ENCODE data around the gene CALML6. TPM values are rescaled to one million over a fixed set of nuclear protein-coding genes. Genes with fewer than 3 reads are reported as not detected.
"Not testable (repeated sequence)": the region's sequence is repeated elsewhere in the genome, so short reads cannot be mapped to it uniquely, and the experiment has no call there.

CALML6 gene
- polyA plus RNA-seq, 1 donor from 2014 or later = not detected

- peak overlapping the region in 2 of 3 donors; percentile 59 to 67 for H3K27ac Mint-ChIP-seq
- peaks cover 53 to 56% (median 55%) of the 10 kb centered on the region in 3 donors for H3K4me1 Mint-ChIP-seq
- H3K4me3 Mint-ChIP-seq = peak overlapping the region in 3 of 4 donors; percentile 39 to 77 (median 71)
- H3K36me3 Mint-ChIP-seq, H3K9me3 Mint-ChIP-seq, H3K27me3 Mint-ChIP-seq: not testable (repeated sequence)
Observed at GRCh38 chr1:1883890-1884289, 31.2 kb upstream of the CALML6 start.

- Mint-ChIP-seq H3K4me1 (peaks cover 34 to 38% (median 37%) of the 10 kb centered on the region in 3 donors), H3K9me3 (no peaks in the 10 kb centered on the region), H3K27me3 (no peaks in the 10 kb centered on the region), H3K27ac (peak overlapping the region; percentile 63 to 94 (median 93)), H3K36me3 (no peaks in the 10 kb centered on the region), H3K4me3 (peak overlapping the region; percentile 81 to 92 (median 88))
Observed at GRCh38 chr1:1889090-1889750, 25.8 kb upstream of the CALML6 start.

- H3K9me3 Mint-ChIP-seq = no peaks in the 10 kb centered on the region
- peaks cover 38 to 44% (median 41%) of the 10 kb centered on the region in 3 donors for H3K4me1 Mint-ChIP-seq
- peak overlapping the region; percentile 81 to 92 (median 89) for H3K4me3 Mint-ChIP-seq
- H3K36me3 Mint-ChIP-seq = no peaks in the 10 kb centered on the region
- H3K27me3 Mint-ChIP-seq = peaks cover under 1% of the 10 kb centered on the region
- peak overlapping the region; percentile 90 to 94 (median 93) for H3K27ac Mint-ChIP-seq
Observed at GRCh38 chr1:1889847-1890505, 25.1 kb upstream of the CALML6 start.

GRCh38 chr1:1890506-1891348 is 24.3 kb upstream of the CALML6 start, which contains the start of gene GNB1:
Gene GNB1, minus strand, starts transcription at chr1:1891087. Its CDS starts 65,634 bp downstream, at chr1:1825453.
- H3K4me1 Mint-ChIP-seq = peaks cover 39 to 48% (median 46%) of the 10 kb centered on the region in 3 donors
- no peaks in the 10 kb centered on the region for H3K9me3 Mint-ChIP-seq
- no peaks in the 10 kb centered on the region for H3K36me3 Mint-ChIP-seq
- peaks cover 3% of the 10 kb centered on the region for H3K27me3 Mint-ChIP-seq
- peak within 1 kb of the TSS; percentile 88 to 95 (median 93) for H3K4me3 Mint-ChIP-seq
- peak within 1 kb of the TSS; percentile 90 to 94 (median 93) for H3K27ac Mint-ChIP-seq

GRCh38 chr1:1891349-1892078 is 23.5 kb upstream of the CALML6 start:
- H3K4me1 Mint-ChIP-seq = peaks cover 38 to 50% (median 46%) of the 10 kb centered on the region in 3 donors
- peaks cover 7% of the 10 kb centered on the region for H3K27me3 Mint-ChIP-seq
- H3K4me3 Mint-ChIP-seq = peak overlapping the region; percentile 85 to 95 (median 91)
- H3K27ac Mint-ChIP-seq = peak overlapping the region; percentile 55 to 89 (median 85)
- H3K36me3 Mint-ChIP-seq = peaks cover 3% of the 10 kb centered on the region
- no peaks in the 10 kb centered on the region for H3K9me3 Mint-ChIP-seq

- peak overlapping the region; percentile 85 to 95 (median 91) for H3K4me3 Mint-ChIP-seq
- H3K36me3 Mint-ChIP-seq = peaks cover 3% of the 10 kb centered on the region
- peak overlapping the region; percentile 55 to 89 (median 85) for H3K27ac Mint-ChIP-seq
- no peaks in the 10 kb centered on the region for H3K9me3 Mint-ChIP-seq
- peaks cover 33 to 47% (median 42%) of the 10 kb centered on the region in 3 donors for H3K4me1 Mint-ChIP-seq
- H3K27me3 Mint-ChIP-seq = peaks cover 7% of the 10 kb centered on the region
Observed at GRCh38 chr1:1892079-1892762, 22.8 kb upstream of the CALML6 start.

- H3K4me1 Mint-ChIP-seq = peaks cover 30 to 45% (median 39%) of the 10 kb centered on the region in 3 donors
- peaks cover 3% of the 10 kb centered on the region for H3K36me3 Mint-ChIP-seq
- peaks cover 7% of the 10 kb centered on the region for H3K27me3 Mint-ChIP-seq
- H3K27ac Mint-ChIP-seq = peak overlapping the region; percentile 55 to 89 (median 85)
- H3K4me3 Mint-ChIP-seq = peak overlapping the region; percentile 85 to 95 (median 91)
- no peaks in the 10 kb centered on the region for H3K9me3 Mint-ChIP-seq
Observed at GRCh38 chr1:1892763-1893120, 22.3 kb upstream of the CALML6 start.

- H3K9me3 Mint-ChIP-seq = no peaks in the 10 kb centered on the region
- H3K4me3 Mint-ChIP-seq = peak overlapping the region in 3 of 4 donors; percentile 64 to 85 (median 77)
- peaks cover 3% of the 10 kb centered on the region for H3K36me3 Mint-ChIP-seq
- H3K27ac Mint-ChIP-seq = peak overlapping the region in 1 of 3 donors; percentile 48
- peaks cover 25 to 39% (median 34%) of the 10 kb centered on the region in 3 donors for H3K4me1 Mint-ChIP-seq
- H3K27me3 Mint-ChIP-seq = peaks cover 7% of the 10 kb centered on the region
Observed at GRCh38 chr1:1893291-1893985, 21.6 kb upstream of the CALML6 start.

- Mint-ChIP-seq H3K4me3 (peak overlapping the region in 2 of 4 donors; percentile 43 to 85), H3K4me1 (peaks cover 21 to 34% (median 31%) of the 10 kb centered on the region in 3 donors), H3K9me3 (no peaks in the 10 kb centered on the region), H3K36me3 (peaks cover 3% of the 10 kb centered on the region), H3K27ac (peak overlapping the region in 1 of 3 donors; percentile 48), H3K27me3 (peaks cover 7% of the 10 kb centered on the region)
Observed at GRCh38 chr1:1893997-1894353, 21.1 kb upstream of the CALML6 start.

GRCh38 chr1:1894354-1895059 is 20.6 kb upstream of the CALML6 start:
- H3K4me1 Mint-ChIP-seq = peaks cover 17 to 33% (median 27%) of the 10 kb centered on the region in 3 donors
- peaks cover 7% of the 10 kb centered on the region for H3K27me3 Mint-ChIP-seq
- peaks cover 3% of the 10 kb centered on the region for H3K36me3 Mint-ChIP-seq
- H3K27ac Mint-ChIP-seq = peak overlapping the region in 2 of 3 donors; percentile 53 to 95
- H3K4me3 Mint-ChIP-seq = peak overlapping the region in 3 of 4 donors; percentile 65 to 90 (median 88)
- H3K9me3 Mint-ChIP-seq = no peaks in the 10 kb centered on the region

- peak overlapping the region; percentile 22 to 90 (median 76) for H3K4me3 Mint-ChIP-seq
Observed at GRCh38 chr1:1895060-1895418, 20.0 kb upstream of the CALML6 start.

GRCh38 chr1:1895456-1896336 is 19.4 kb upstream of the CALML6 start:
- peaks cover 3% of the 10 kb centered on the region for H3K36me3 Mint-ChIP-seq
- H3K4me3 Mint-ChIP-seq = peak overlapping the region in 3 of 4 donors; percentile 78 to 90 (median 79)
- peaks cover 17 to 33% (median 27%) of the 10 kb centered on the region in 3 donors for H3K4me1 Mint-ChIP-seq
- H3K27me3 Mint-ChIP-seq = peaks cover 7% of the 10 kb centered on the region
- H3K27ac Mint-ChIP-seq = peak overlapping the region in 2 of 3 donors; percentile 29 to 55
- no peaks in the 10 kb centered on the region for H3K9me3 Mint-ChIP-seq

More at GRCh38 chr1:1895060-1895418, 20.0 kb upstream of the CALML6 start:
- peaks cover 17 to 33% (median 27%) of the 10 kb centered on the region in 3 donors for H3K4me1 Mint-ChIP-seq
- H3K9me3 Mint-ChIP-seq = no peaks in the 10 kb centered on the region
- peaks cover 3% of the 10 kb centered on the region for H3K36me3 Mint-ChIP-seq
- H3K27ac Mint-ChIP-seq = peak overlapping the region in 2 of 3 donors; percentile 53 to 95
- peaks cover 7% of the 10 kb centered on the region for H3K27me3 Mint-ChIP-seq

Data from IgD-negative memory B cell (primary cell).